Suprapubic skin (tissue), 4 donors: Measurements from ENCODE around the gene BRIP1. TPM values are rescaled to one million over a fixed set of nuclear protein-coding genes. Genes with fewer than 3 reads are reported as not detected.

Experiments
- DNase-seq, 2 donors: peaks; one replicate each; pipeline ENCODE4 v3.0.0-alpha.2; 2019; ENCODE audit warnings: low spot score in 2 of 2
- H3K27ac ChIP-seq: fragments of 200-600 bp; sonication (generic); one replicate; pipeline ENCODE4 v1.5.1; 2019
- H3K27me3 ChIP-seq: fragments of 200-600 bp; sonication (generic); one replicate; pipeline ENCODE4 v1.5.1; 2019
- H3K36me3 ChIP-seq: fragments of 200-600 bp; sonication (generic); one replicate; pipeline ENCODE4 v1.5.1; 2019
- H3K4me1 ChIP-seq: fragments of 200-600 bp; sonication (generic); one replicate; pipeline ENCODE4 v1.5.1; 2019
- H3K4me3 ChIP-seq: fragments of 200-600 bp; sonication (generic); one replicate; pipeline ENCODE4 v1.5.1; 2019; ENCODE audit warnings: mild to moderate bottlenecking
- H3K9me3 ChIP-seq: fragments of 200-600 bp; sonication (generic); one replicate; pipeline ENCODE4 v1.5.1; 2019
- EP300 ChIP-seq: sonication (generic); formaldehyde crosslinking; IDR thresholded peaks from one replicate; pipeline ENCODE4 v1.6.1; 2017; ENCODE audit warnings: antibody characterized with exemption
- POLR2A ChIP-seq, 2 donors: fragments of 450-650 bp; IDR thresholded peaks; one replicate each; pipeline ENCODE4 v1.6.1; 2017; ENCODE audit warnings: antibody characterized with exemption in 2 of 2, mild to moderate bottlenecking in 2 of 2, moderate library complexity in 2 of 2
- POLR2AphosphoS5 ChIP-seq, 3 donors: sonication (generic); formaldehyde crosslinking; IDR thresholded peaks; one replicate each; pipeline ENCODE4 v1.6.1; 2017; ENCODE audit warnings: antibody characterized with exemption in 3 of 3
- WGBS: methylation state at CpG from one replicate; pipeline ENCODE4 v1.1.5; 2018; 5-methylcytosine and 5-hydroxymethylcytosine counted together
- total RNA-seq, 4 donors: library from RNA; depleted of rRNA; stranded (reverse); fragments of >200 nt; gene quantifications; one replicate each; pipeline ENCODE4 v1.1.0, GENCODE V29; 2016
- TF ChIP-seq, protein P1 (sequence below), 2 donors: fragments of 200-600 bp in 1 of 2; fragments of 450-650 bp in 1 of 2; sonication (generic) in 1 of 2; IDR thresholded peaks; one replicate each; pipeline ENCODE4 v1.5.1; 2016 to 2019; ENCODE audit warnings: antibody characterized with exemption in 2 of 2, mild to moderate bottlenecking in 1 of 2, moderate library complexity in 1 of 2

Gene BRIP1
- total RNA-seq, 4 donors from 2014 or later = 0.60 to 5.1 (median 1.8) TPM

DNA sequence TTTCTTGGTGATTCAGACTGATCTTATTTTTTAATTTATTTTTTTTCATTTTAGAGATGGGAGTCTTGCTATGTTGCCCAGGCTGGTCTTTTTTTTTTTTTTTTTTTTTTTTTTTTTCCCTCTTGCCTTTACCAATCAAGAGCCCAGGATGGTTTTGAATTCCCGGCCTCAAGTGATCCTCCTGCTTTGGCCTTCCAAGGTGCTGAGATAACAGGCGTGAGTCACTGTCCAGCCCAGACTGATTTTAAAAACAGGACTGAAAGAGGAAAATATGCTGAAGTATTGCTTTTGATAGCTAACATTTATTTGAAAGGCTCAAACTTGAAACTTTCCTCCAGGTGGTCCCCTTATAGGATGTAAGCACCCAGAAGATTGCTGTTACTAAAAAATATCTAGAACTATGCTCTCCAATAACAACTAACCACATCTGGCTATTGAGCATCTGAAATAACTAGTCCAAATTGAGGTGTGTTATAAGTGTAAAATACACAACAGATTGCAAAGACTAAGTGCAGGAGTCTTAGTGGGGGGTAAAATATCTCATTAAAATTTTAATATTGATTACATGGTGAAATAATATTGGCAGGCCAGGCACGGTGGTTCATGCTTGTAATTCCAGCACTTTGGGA lies 15.8 kb upstream of the BRIP1 start:
- WGBS = 90% methylated on average over 3 of the region's 3 CpGs
- H3K27ac ChIP-seq = no peak overlapping the region
- no peak for DNase-seq
- no peaks in the 10 kb centered on the region for H3K4me1 ChIP-seq
- H3K9me3 ChIP-seq = no peaks in the 10 kb centered on the region
- no peaks in the 10 kb centered on the region for H3K27me3 ChIP-seq
- no peak for TF ChIP-seq POLR2A (IDR thresholded peaks at IDR 0.05)
- no peak for TF ChIP-seq POLR2AphosphoS5 (IDR thresholded peaks at IDR 0.05)
- no peak for TF ChIP-seq EP300
- TF ChIP-seq, protein P1, sequence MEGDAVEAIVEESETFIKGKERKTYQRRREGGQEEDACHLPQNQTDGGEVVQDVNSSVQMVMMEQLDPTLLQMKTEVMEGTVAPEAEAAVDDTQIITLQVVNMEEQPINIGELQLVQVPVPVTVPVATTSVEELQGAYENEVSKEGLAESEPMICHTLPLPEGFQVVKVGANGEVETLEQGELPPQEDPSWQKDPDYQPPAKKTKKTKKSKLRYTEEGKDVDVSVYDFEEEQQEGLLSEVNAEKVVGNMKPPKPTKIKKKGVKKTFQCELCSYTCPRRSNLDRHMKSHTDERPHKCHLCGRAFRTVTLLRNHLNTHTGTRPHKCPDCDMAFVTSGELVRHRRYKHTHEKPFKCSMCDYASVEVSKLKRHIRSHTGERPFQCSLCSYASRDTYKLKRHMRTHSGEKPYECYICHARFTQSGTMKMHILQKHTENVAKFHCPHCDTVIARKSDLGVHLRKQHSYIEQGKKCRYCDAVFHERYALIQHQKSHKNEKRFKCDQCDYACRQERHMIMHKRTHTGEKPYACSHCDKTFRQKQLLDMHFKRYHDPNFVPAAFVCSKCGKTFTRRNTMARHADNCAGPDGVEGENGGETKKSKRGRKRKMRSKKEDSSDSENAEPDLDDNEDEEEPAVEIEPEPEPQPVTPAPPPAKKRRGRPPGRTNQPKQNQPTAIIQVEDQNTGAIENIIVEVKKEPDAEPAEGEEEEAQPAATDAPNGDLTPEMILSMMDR (IDR thresholded peaks at IDR 0.05) = no peak
- H3K4me3 ChIP-seq = no peak overlapping the region
- H3K36me3 ChIP-seq = peaks cover 74% of the 10 kb centered on the region

- H3K36me3 ChIP-seq = peaks cover 74% of the 10 kb centered on the region
These were observed 15.2 kb upstream of the BRIP1 start for GRCh38 chr17:61878520-61878919.

GRCh38 chr17:61877837-61878236 lies 14.5 kb upstream of the BRIP1 start:
- WGBS = 90% methylated on average over 2 of the region's 2 CpGs
- H3K4me3 ChIP-seq = no peak overlapping the region
- DNase-seq = no peak
- TF ChIP-seq POLR2AphosphoS5 (IDR thresholded peaks at IDR 0.05) = no peak
- TF ChIP-seq, protein P1 (IDR thresholded peaks at IDR 0.05) = no peak
- no peak for TF ChIP-seq POLR2A (IDR thresholded peaks at IDR 0.05)
- TF ChIP-seq EP300 = no peak
- H3K27ac ChIP-seq = no peak overlapping the region
- no peaks in the 10 kb centered on the region for H3K4me1 ChIP-seq
- H3K27me3 ChIP-seq = no peaks in the 10 kb centered on the region
- no peaks in the 10 kb centered on the region for H3K9me3 ChIP-seq
- peaks cover 68% of the 10 kb centered on the region for H3K36me3 ChIP-seq

More at GRCh38 chr17:61878520-61878919, 15.2 kb upstream of the BRIP1 start:
- H3K4me3 ChIP-seq = no peak overlapping the region
- H3K4me1 ChIP-seq = no peaks in the 10 kb centered on the region
- DNase-seq = no peak
- H3K9me3 ChIP-seq = no peaks in the 10 kb centered on the region
- no peak for TF ChIP-seq EP300
- TF ChIP-seq POLR2A (IDR thresholded peaks at IDR 0.05) = no peak
- TF ChIP-seq, protein P1 (IDR thresholded peaks at IDR 0.05) = no peak
- no peak for TF ChIP-seq POLR2AphosphoS5 (IDR thresholded peaks at IDR 0.05)
- WGBS = 97% methylated on average over 2 of the region's 2 CpGs
- no peak overlapping the region for H3K27ac ChIP-seq
- H3K27me3 ChIP-seq = no peaks in the 10 kb centered on the region

GRCh38 chr17:61875804-61876203 lies 12.5 kb upstream of the BRIP1 start:
- TF ChIP-seq POLR2A (IDR thresholded peaks at IDR 0.05) (no peak), EP300 (no peak), POLR2AphosphoS5 (IDR thresholded peaks at IDR 0.05) (no peak)
- TF ChIP-seq, protein P1 (IDR thresholded peaks at IDR 0.05) = no peak
- H3K9me3 ChIP-seq = no peaks in the 10 kb centered on the region
- H3K27ac ChIP-seq = no peak overlapping the region
- H3K27me3 ChIP-seq = no peaks in the 10 kb centered on the region
- 92% methylated on average over 3 of the region's 3 CpGs for WGBS
- no peak overlapping the region for H3K4me3 ChIP-seq
- no peaks in the 10 kb centered on the region for H3K4me1 ChIP-seq
- peaks cover 64% of the 10 kb centered on the region for H3K36me3 ChIP-seq
- no peak for DNase-seq

DNA sequence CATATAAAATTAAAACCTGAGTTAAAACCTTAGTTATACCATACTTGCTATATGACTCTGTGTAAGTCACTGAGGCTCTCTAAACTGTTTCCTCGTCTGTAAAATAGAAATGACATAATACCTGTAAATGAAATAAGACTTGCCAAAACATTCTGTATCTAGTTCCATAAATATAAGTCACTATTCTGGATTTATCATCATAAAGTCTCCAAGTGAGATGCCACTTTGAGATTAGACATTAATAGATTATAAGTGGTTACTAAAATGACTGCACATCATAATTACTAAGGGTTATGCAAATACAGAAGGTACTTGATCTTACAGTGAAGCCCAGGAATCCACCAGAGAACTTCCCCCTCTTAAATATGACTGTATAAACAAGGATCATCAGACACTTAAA lies 12.0 kb upstream of the BRIP1 start:
- no peak overlapping the region for H3K4me3 ChIP-seq
- H3K4me1 ChIP-seq = no peaks in the 10 kb centered on the region
- H3K9me3 ChIP-seq = no peaks in the 10 kb centered on the region
- 76% methylated on average over 1 of the region's 1 CpG for WGBS
- H3K27me3 ChIP-seq = no peaks in the 10 kb centered on the region
- TF ChIP-seq POLR2A (IDR thresholded peaks at IDR 0.05) (no peak), POLR2AphosphoS5 (IDR thresholded peaks at IDR 0.05) (no peak), EP300 (no peak)
- TF ChIP-seq, protein P1 (IDR thresholded peaks at IDR 0.05) = no peak
- no peak for DNase-seq
- H3K36me3 ChIP-seq = peaks cover 64% of the 10 kb centered on the region
- H3K27ac ChIP-seq = no peak overlapping the region
